Measurements from ENCODE around the gene TMOD1. TPM values are rescaled to one million over a fixed set of nuclear protein-coding genes. Genes with fewer than 3 reads are reported as not detected.
"Not testable (repeated sequence)": the region's sequence is repeated elsewhere in the genome, so short reads cannot be mapped to it uniquely, and the experiment has no call there.

Gene TMOD1
- total RNA-seq, 1 experiment from 2014 or later = 0.14 TPM

- DNase-seq = no peak
- no TSS peak for BruUV-seq (replicated peaks)
Measured at GRCh38 chr9:97617939-97618416, 116.5 kb downstream of the TMOD1 start.

GRCh38 chr9:97620063-97620462 lies 118.6 kb downstream of the TMOD1 start:
- H3K27me3 Mint-ChIP-seq (ENCODE audit: unreplicated experiment); H3K4me3 Mint-ChIP-seq (ENCODE audit: low read depth, unreplicated experiment); H3K9me3 Mint-ChIP-seq (ENCODE audit: low read depth, unreplicated experiment); H3K27ac Mint-ChIP-seq (ENCODE audit: unreplicated experiment); DNase-seq; intact Hi-C loops (cut with micrococcal nuclease; ENCODE audit: unreplicated experiment); BruUV-seq (replicated peaks); H3K4me1 Mint-ChIP-seq (ENCODE audit: low read depth, unreplicated experiment); H3K36me3 Mint-ChIP-seq (ENCODE audit: insufficient read depth, unreplicated experiment); CTCF ChIA-PET: not testable (repeated sequence)

More at GRCh38 chr9:97617939-97618416, 116.5 kb downstream of the TMOD1 start:
- Mint-ChIP-seq H3K27me3 (ENCODE audit: unreplicated experiment) (no peaks in the 10 kb centered on the region), H3K9me3 (ENCODE audit: low read depth, unreplicated experiment) (peaks cover 3% of the 10 kb centered on the region), H3K27ac (ENCODE audit: unreplicated experiment) (no peak overlapping the region), H3K4me3 (ENCODE audit: low read depth, unreplicated experiment) (no peak overlapping the region), H3K36me3 (ENCODE audit: insufficient read depth, unreplicated experiment) (no peaks in the 10 kb centered on the region), H3K4me1 (ENCODE audit: low read depth, unreplicated experiment) (peaks cover 7% of the 10 kb centered on the region)
- TF ChIP-seq, protein P1, sequence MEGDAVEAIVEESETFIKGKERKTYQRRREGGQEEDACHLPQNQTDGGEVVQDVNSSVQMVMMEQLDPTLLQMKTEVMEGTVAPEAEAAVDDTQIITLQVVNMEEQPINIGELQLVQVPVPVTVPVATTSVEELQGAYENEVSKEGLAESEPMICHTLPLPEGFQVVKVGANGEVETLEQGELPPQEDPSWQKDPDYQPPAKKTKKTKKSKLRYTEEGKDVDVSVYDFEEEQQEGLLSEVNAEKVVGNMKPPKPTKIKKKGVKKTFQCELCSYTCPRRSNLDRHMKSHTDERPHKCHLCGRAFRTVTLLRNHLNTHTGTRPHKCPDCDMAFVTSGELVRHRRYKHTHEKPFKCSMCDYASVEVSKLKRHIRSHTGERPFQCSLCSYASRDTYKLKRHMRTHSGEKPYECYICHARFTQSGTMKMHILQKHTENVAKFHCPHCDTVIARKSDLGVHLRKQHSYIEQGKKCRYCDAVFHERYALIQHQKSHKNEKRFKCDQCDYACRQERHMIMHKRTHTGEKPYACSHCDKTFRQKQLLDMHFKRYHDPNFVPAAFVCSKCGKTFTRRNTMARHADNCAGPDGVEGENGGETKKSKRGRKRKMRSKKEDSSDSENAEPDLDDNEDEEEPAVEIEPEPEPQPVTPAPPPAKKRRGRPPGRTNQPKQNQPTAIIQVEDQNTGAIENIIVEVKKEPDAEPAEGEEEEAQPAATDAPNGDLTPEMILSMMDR (IDR thresholded peaks at IDR 0.05; ENCODE audit: unreplicated experiment) = no peak
- intact Hi-C loops (cut with micrococcal nuclease; ENCODE audit: unreplicated experiment) = loop anchor here (5.0 kb wide), 1 partner anchor 151 kb away; no protein-coding TSS in a partner anchor
- CTCF ChIA-PET = no interaction called here

DNA sequence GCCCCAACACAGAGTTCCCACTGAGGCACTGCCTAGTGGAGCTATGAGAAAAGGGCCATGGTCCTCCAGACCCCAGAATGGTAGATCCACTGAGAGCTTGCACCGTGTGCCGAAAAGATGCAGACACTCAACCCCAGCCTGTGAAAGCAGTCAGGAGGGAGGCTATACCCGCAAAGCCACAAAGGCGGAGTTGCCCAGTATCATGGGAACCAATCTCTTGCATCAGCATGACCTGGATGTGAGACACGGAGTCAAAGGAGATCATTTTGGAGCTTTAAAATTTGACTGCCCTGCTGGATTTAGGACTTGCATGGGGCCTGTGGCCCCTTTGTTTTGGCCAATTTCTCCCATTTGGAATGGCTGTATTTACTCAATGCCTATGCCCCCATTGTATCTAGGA lies 121.0 kb downstream of the TMOD1 start:
- intact Hi-C loops (cut with micrococcal nuclease; ENCODE audit: unreplicated experiment); DNase-seq; H3K27me3 Mint-ChIP-seq (ENCODE audit: unreplicated experiment); H3K9me3 Mint-ChIP-seq (ENCODE audit: low read depth, unreplicated experiment); H3K36me3 Mint-ChIP-seq (ENCODE audit: insufficient read depth, unreplicated experiment); CTCF ChIA-PET; H3K4me3 Mint-ChIP-seq (ENCODE audit: low read depth, unreplicated experiment); H3K4me1 Mint-ChIP-seq (ENCODE audit: low read depth, unreplicated experiment); H3K27ac Mint-ChIP-seq (ENCODE audit: unreplicated experiment); BruUV-seq (replicated peaks): not testable (repeated sequence)

- H3K4me1 Mint-ChIP-seq (ENCODE audit: low read depth, unreplicated experiment) = peaks cover 7% of the 10 kb centered on the region
- H3K27me3 Mint-ChIP-seq (ENCODE audit: unreplicated experiment) = no peaks in the 10 kb centered on the region
- H3K9me3 Mint-ChIP-seq (ENCODE audit: low read depth, unreplicated experiment) = peaks cover 3% of the 10 kb centered on the region
- intact Hi-C loops (cut with micrococcal nuclease; ENCODE audit: unreplicated experiment) = no loop called here
- peaks cover 6% of the 10 kb centered on the region for H3K36me3 Mint-ChIP-seq (ENCODE audit: insufficient read depth, unreplicated experiment)
- CTCF ChIA-PET = no interaction called here
- H3K4me3 Mint-ChIP-seq (ENCODE audit: low read depth, unreplicated experiment) = no peak overlapping the region
- DNase-seq = no peak
- no peak overlapping the region for H3K27ac Mint-ChIP-seq (ENCODE audit: unreplicated experiment)
- BruUV-seq (replicated peaks) = no TSS peak
- TF ChIP-seq, protein P1 (IDR thresholded peaks at IDR 0.05; ENCODE audit: unreplicated experiment) = no peak
Measured at GRCh38 chr9:97623946-97624345, 122.5 kb downstream of the TMOD1 start.

GRCh38 chr9:97625620-97626019 lies 124.2 kb downstream of the TMOD1 start:
- CTCF ChIA-PET = no interaction called here
- Mint-ChIP-seq H3K4me3 (ENCODE audit: low read depth, unreplicated experiment) (no peak overlapping the region), H3K36me3 (ENCODE audit: insufficient read depth, unreplicated experiment) (peaks cover 6% of the 10 kb centered on the region), H3K4me1 (ENCODE audit: low read depth, unreplicated experiment) (peaks cover 16% of the 10 kb centered on the region), H3K27me3 (ENCODE audit: unreplicated experiment) (no peaks in the 10 kb centered on the region), H3K27ac (ENCODE audit: unreplicated experiment) (no peak overlapping the region), H3K9me3 (ENCODE audit: low read depth, unreplicated experiment) (peaks cover 3% of the 10 kb centered on the region)
- TF ChIP-seq, protein P1 (IDR thresholded peaks at IDR 0.05; ENCODE audit: unreplicated experiment) = no peak
- intact Hi-C loops (cut with micrococcal nuclease; ENCODE audit: unreplicated experiment) = no loop called here
- no peak for DNase-seq
- BruUV-seq (replicated peaks) = no TSS peak
